ENCODE results near the gene TMEM59L.

Gene TMEM59L

GRCh38 chr19:18649371-18650020 lies 36.8 kb downstream of the TMEM59L start:
- Histone ChIP-seq H4K12ac (ENCODE audit: low read depth, low read length) (no peak overlapping the region), H3K4me2 (ENCODE audit: low read length) (no peak overlapping the region), H3K27me3 (ENCODE audit: insufficient read depth, low read length) (no peaks in the 10 kb centered on the region), H4K91ac (ENCODE audit: low read depth, low read length) (no peak overlapping the region), H3K79me2 (ENCODE audit: control insufficient read depth, insufficient read depth, low read length, poor library complexity) (no peaks in the 10 kb centered on the region), H4K8ac (ENCODE audit: low read depth, low read length) (no peak overlapping the region), H3K9ac (ENCODE audit: low read length) (no peak overlapping the region), H3K4ac (ENCODE audit: low read depth, low read length) (no peak overlapping the region), H3K14ac (ENCODE audit: low read length) (no peak overlapping the region), H3K36me3 (ENCODE audit: control insufficient read depth in 1 of 2, insufficient read depth in 2 of 2, low read length in 2 of 2) (no peaks in the 10 kb centered on the region), H3K18ac (ENCODE audit: low read length) (no peak overlapping the region), H3K4me3 (ENCODE audit: low read depth, low read length) (no peak overlapping the region), H2BK12ac (ENCODE audit: low read length) (no peak overlapping the region), H2AK5ac (ENCODE audit: low read length) (no peak overlapping the region), H3K27ac (ENCODE audit: low read depth, low read length) (no peak overlapping the region), H3K23ac (ENCODE audit: low read length) (no peak overlapping the region), H2BK120ac (ENCODE audit: insufficient read depth, low read length, poor library complexity) (no peak overlapping the region), H3K9me3 (ENCODE audit: insufficient read depth, low read depth, low read length) (peaks cover 7% of the 10 kb centered on the region), H2BK5ac (ENCODE audit: low read depth, low read length, poor library complexity) (no peak overlapping the region), H3K79me1 (ENCODE audit: low read length) (no peaks in the 10 kb centered on the region), H3K4me1 (ENCODE audit: control insufficient read depth in 1 of 2, insufficient read depth in 2 of 2, low read length in 2 of 2) (peaks cover 0 to 5% of the 10 kb centered on the region in 2 experiments), H2AFZ (ENCODE audit: insufficient read depth, low read length, poor library complexity) (no peak overlapping the region)
- WGBS (ENCODE audit: extremely low coverage, insufficient coverage, insufficient read length), result no CpG with 5 or more reads among the region's 25 CpGs
- peak in 1 of 2 donors; percentile 33 for DNase-seq

GRCh38 chr19:18650021-18650390 lies 37.3 kb downstream of the TMEM59L start:
- no peak for DNase-seq
- no peak overlapping the region for H4K12ac ChIP-seq (ENCODE audit: low read depth, low read length)
- no peak overlapping the region for H2BK5ac ChIP-seq (ENCODE audit: low read depth, low read length, poor library complexity)
- no peaks in the 10 kb centered on the region for H3K36me3 ChIP-seq (ENCODE audit: control insufficient read depth in 1 of 2, insufficient read depth in 2 of 2, low read length in 2 of 2)
- H3K27me3 ChIP-seq (ENCODE audit: insufficient read depth, low read length), result no peaks in the 10 kb centered on the region
- H2BK12ac ChIP-seq (ENCODE audit: low read length), result no peak overlapping the region
- no peak overlapping the region for H2BK120ac ChIP-seq (ENCODE audit: insufficient read depth, low read length, poor library complexity)
- H3K23ac ChIP-seq (ENCODE audit: low read length), result no peak overlapping the region
- no peak overlapping the region for H3K9ac ChIP-seq (ENCODE audit: low read length)
- H3K4ac ChIP-seq (ENCODE audit: low read depth, low read length), result no peak overlapping the region
- H2AK5ac ChIP-seq (ENCODE audit: low read length), result no peak overlapping the region
- no peak overlapping the region for H4K8ac ChIP-seq (ENCODE audit: low read depth, low read length)
- no peak overlapping the region for H3K18ac ChIP-seq (ENCODE audit: low read length)
- WGBS (ENCODE audit: extremely low coverage, insufficient coverage, insufficient read length), result no CpG with 5 or more reads among the region's 17 CpGs
- no peak overlapping the region for H2AFZ ChIP-seq (ENCODE audit: insufficient read depth, low read length, poor library complexity)
- no peak overlapping the region for H3K14ac ChIP-seq (ENCODE audit: low read length)
- H3K4me3 ChIP-seq (ENCODE audit: low read depth, low read length), result no peak overlapping the region
- no peaks in the 10 kb centered on the region for H3K79me2 ChIP-seq (ENCODE audit: control insufficient read depth, insufficient read depth, low read length, poor library complexity)
- H3K27ac ChIP-seq (ENCODE audit: low read depth, low read length), result no peak overlapping the region
- no peak overlapping the region for H4K91ac ChIP-seq (ENCODE audit: low read depth, low read length)
- H3K4me1 ChIP-seq (ENCODE audit: control insufficient read depth in 1 of 2, insufficient read depth in 2 of 2, low read length in 2 of 2), result peaks cover 0 to 5% of the 10 kb centered on the region in 2 experiments
- H3K4me2 ChIP-seq (ENCODE audit: low read length), result no peak overlapping the region
- peaks cover 7% of the 10 kb centered on the region for H3K9me3 ChIP-seq (ENCODE audit: insufficient read depth, low read depth, low read length)
- no peaks in the 10 kb centered on the region for H3K79me1 ChIP-seq (ENCODE audit: low read length)

GRCh38 chr19:18650468-18651041 lies 37.9 kb downstream of the TMEM59L start:
- no CpG with 5 or more reads among the region's 34 CpGs for WGBS (ENCODE audit: extremely low coverage, insufficient coverage, insufficient read length)
- no peak overlapping the region for H4K91ac ChIP-seq (ENCODE audit: low read depth, low read length)
- no peak overlapping the region for H3K14ac ChIP-seq (ENCODE audit: low read length)
- H2BK12ac ChIP-seq (ENCODE audit: low read length), result no peak overlapping the region
- H4K12ac ChIP-seq (ENCODE audit: low read depth, low read length), result no peak overlapping the region
- no peak for DNase-seq
- H2BK120ac ChIP-seq (ENCODE audit: insufficient read depth, low read length, poor library complexity), result no peak overlapping the region
- peaks cover 0 to 5% of the 10 kb centered on the region in 2 experiments for H3K4me1 ChIP-seq (ENCODE audit: control insufficient read depth in 1 of 2, insufficient read depth in 2 of 2, low read length in 2 of 2)
- no peak overlapping the region for H2AK5ac ChIP-seq (ENCODE audit: low read length)
- H3K27ac ChIP-seq (ENCODE audit: low read depth, low read length), result no peak overlapping the region
- no peaks in the 10 kb centered on the region for H3K79me2 ChIP-seq (ENCODE audit: control insufficient read depth, insufficient read depth, low read length, poor library complexity)
- no peak overlapping the region for H2AFZ ChIP-seq (ENCODE audit: insufficient read depth, low read length, poor library complexity)
- no peak overlapping the region for H3K4ac ChIP-seq (ENCODE audit: low read depth, low read length)
- H3K9ac ChIP-seq (ENCODE audit: low read length), result no peak overlapping the region
- H3K18ac ChIP-seq (ENCODE audit: low read length), result no peak overlapping the region
- no peaks in the 10 kb centered on the region for H3K36me3 ChIP-seq (ENCODE audit: control insufficient read depth in 1 of 2, insufficient read depth in 2 of 2, low read length in 2 of 2)
- no peaks in the 10 kb centered on the region for H3K27me3 ChIP-seq (ENCODE audit: insufficient read depth, low read length)
- H4K8ac ChIP-seq (ENCODE audit: low read depth, low read length), result peak overlapping the region; percentile 13
- H3K4me3 ChIP-seq (ENCODE audit: low read depth, low read length), result no peak overlapping the region
- no peak overlapping the region for H3K4me2 ChIP-seq (ENCODE audit: low read length)
- peaks cover 7% of the 10 kb centered on the region for H3K9me3 ChIP-seq (ENCODE audit: insufficient read depth, low read depth, low read length)
- H3K23ac ChIP-seq (ENCODE audit: low read length), result no peak overlapping the region
- H2BK5ac ChIP-seq (ENCODE audit: low read depth, low read length, poor library complexity), result no peak overlapping the region
- H3K79me1 ChIP-seq (ENCODE audit: low read length), result no peaks in the 10 kb centered on the region

GRCh38 chr19:18651300-18651699 lies 38.6 kb downstream of the TMEM59L start:
- no peak overlapping the region for H3K18ac ChIP-seq (ENCODE audit: low read length)
- H3K4ac ChIP-seq (ENCODE audit: low read depth, low read length), result no peak overlapping the region
- no peak overlapping the region for H2AK5ac ChIP-seq (ENCODE audit: low read length)
- no peak overlapping the region for H3K4me3 ChIP-seq (ENCODE audit: low read depth, low read length)
- H2BK12ac ChIP-seq (ENCODE audit: low read length), result no peak overlapping the region
- no peak overlapping the region for H2AFZ ChIP-seq (ENCODE audit: insufficient read depth, low read length, poor library complexity)
- H3K27ac ChIP-seq (ENCODE audit: low read depth, low read length), result no peak overlapping the region
- H4K91ac ChIP-seq (ENCODE audit: low read depth, low read length), result no peak overlapping the region
- H3K27me3 ChIP-seq (ENCODE audit: insufficient read depth, low read length), result no peaks in the 10 kb centered on the region
- H3K14ac ChIP-seq (ENCODE audit: low read length), result no peak overlapping the region
- H3K4me2 ChIP-seq (ENCODE audit: low read length), result no peak overlapping the region
- H4K12ac ChIP-seq (ENCODE audit: low read depth, low read length), result no peak overlapping the region
- no peak for DNase-seq
- peaks cover 0 to 5% of the 10 kb centered on the region in 2 experiments for H3K4me1 ChIP-seq (ENCODE audit: control insufficient read depth in 1 of 2, insufficient read depth in 2 of 2, low read length in 2 of 2)
- peaks cover 7% of the 10 kb centered on the region for H3K9me3 ChIP-seq (ENCODE audit: insufficient read depth, low read depth, low read length)
- H3K9ac ChIP-seq (ENCODE audit: low read length), result no peak overlapping the region
- H2BK5ac ChIP-seq (ENCODE audit: low read depth, low read length, poor library complexity), result no peak overlapping the region
- H3K36me3 ChIP-seq (ENCODE audit: control insufficient read depth in 1 of 2, insufficient read depth in 2 of 2, low read length in 2 of 2), result no peaks in the 10 kb centered on the region
- H3K79me1 ChIP-seq (ENCODE audit: low read length), result no peaks in the 10 kb centered on the region
- H3K79me2 ChIP-seq (ENCODE audit: control insufficient read depth, insufficient read depth, low read length, poor library complexity), result no peaks in the 10 kb centered on the region
- H4K8ac ChIP-seq (ENCODE audit: low read depth, low read length), result no peak overlapping the region
- no CpG with 5 or more reads among the region's 1 CpG for WGBS (ENCODE audit: extremely low coverage, insufficient coverage, insufficient read length)
- no peak overlapping the region for H3K23ac ChIP-seq (ENCODE audit: low read length)
- no peak overlapping the region for H2BK120ac ChIP-seq (ENCODE audit: insufficient read depth, low read length, poor library complexity)
